HepG2 (cell line): ENCODE measurements around the gene PPP1R12C. TPM values are rescaled to one million over a fixed set of nuclear protein-coding genes. Genes with fewer than 3 reads are reported as not detected.

Source experiments
- ATAC-seq: fragments of 200-7000 bp; cut with Tn5 transposase; 3 replicates; pipeline ENCODE4 v1.9.1; 2020; ENCODE audit warnings: mild to moderate bottlenecking, moderate library complexity
- BruUV-seq: library from RNA; stranded (reverse); fragments of 400-500 nt; replicated peaks from 2 replicates; lab custom pipeline; 2021; lab: Mats Ljungman, UMichigan
- CTCF ChIA-PET: fragments of 300-600 bp; formaldehyde crosslinking; extraction: SDS; loops from one replicate; lab custom pipeline; 2021; ENCODE audit warnings: low total read pairs, inconsistent platforms, low intra/inter-chr PET ratio; lab: Yijun Ruan, JAX
- POLR2A ChIA-PET: fragments of 350-600 bp; sonication (Branson Sonifier 250); formaldehyde crosslinking; loops from one replicate; lab custom pipeline; 2020; ENCODE audit warnings: antibody characterized with exemption, inconsistent platforms; lab: Yijun Ruan, JAX
- DNase-seq: peaks from one replicate; pipeline ENCODE4 v3.0.0-alpha.2; 2015; ENCODE audit warnings: low spot score
- FAIRE-seq: peaks from 3 replicates; lab custom pipeline; 2011; peaks lifted over from hg19 to GRCh38; lab: Jason Lieb, UNC
- H2AFZ ChIP-seq: one replicate; pipeline ENCODE4 v1.6.1; 2011; ENCODE audit warnings: low read length, inconsistent platforms
- H3K27ac ChIP-seq: fragments of 300-600 bp; 3 replicates; pipeline ENCODE4 v1.8.0; 2011; ENCODE audit warnings: mixed run types, mild to moderate bottlenecking, mixed read lengths, low read length, inconsistent platforms; ENCODE audit not compliant: insufficient read depth; ENCODE audit errors: extremely low read length
- H3K27me3 ChIP-seq, 2 experiments: fragments of 200-600 bp in 1 of 2; 2 replicates in 1 of 2; 3 replicates in 1 of 2; pipeline versions ENCODE4 v1.6.0 to v1.8.0; 2011; ENCODE audit warnings: low read length in 2 of 2, mild to moderate bottlenecking in 2 of 2, moderate library complexity in 2 of 2, inconsistent platforms in 1 of 2; ENCODE audit not compliant: insufficient read depth in 2 of 2, control insufficient read depth in 1 of 2
- H3K36me3 ChIP-seq, 2 experiments: fragments of 200-600 bp in 1 of 2; replicated peaks in 1 of 2; 2 replicates in 1 of 2; 3 replicates in 1 of 2; pipeline versions ENCODE4 v1.5.1 to v1.8.0; 2011; ENCODE audit warnings: low read length in 2 of 2, inconsistent platforms in 1 of 2; ENCODE audit not compliant: insufficient read depth in 2 of 2, control insufficient read depth in 1 of 2
- H3K4me1 ChIP-seq: 2 replicates; pipeline ENCODE4 v1.5.1; 2012; ENCODE audit warnings: low read length, inconsistent platforms; ENCODE audit not compliant: insufficient read depth
- H3K4me2 ChIP-seq: 2 replicates; pipeline ENCODE4 v1.6.0; 2011; ENCODE audit warnings: low read depth, low read length, inconsistent platforms
- H3K4me3 ChIP-seq, 3 experiments: fragments of 200-600 bp in 1 of 3; sonication (generic), shearing (Covaris generic) in 1 of 3; replicated peaks in 1 of 3; 2 replicates each; pipeline ENCODE4 v1.5.1; 2011 to 2016; ENCODE audit warnings: low read length in 3 of 3, inconsistent platforms in 2 of 3, low read depth in 2 of 3, mild to moderate bottlenecking in 2 of 3, control low read depth in 1 of 3, mixed read lengths in 1 of 3; ENCODE audit not compliant: insufficient read depth in 1 of 3
- H3K79me2 ChIP-seq: one replicate; pipeline ENCODE4 v1.6.1; 2011; ENCODE audit warnings: low read length, inconsistent platforms; ENCODE audit not compliant: insufficient read depth
- H3K9ac ChIP-seq: 2 replicates; pipeline ENCODE4 v1.6.0; 2011; ENCODE audit warnings: mild to moderate bottlenecking, low read depth, low read length, inconsistent platforms; ENCODE audit not compliant: insufficient read depth
- H3K9me3 ChIP-seq: 2 replicates; pipeline ENCODE4 v1.5.1; 2012; ENCODE audit warnings: mild to moderate bottlenecking, low read length
- H4K20me1 ChIP-seq: 2 replicates; pipeline ENCODE4 v1.6.0; 2011; ENCODE audit warnings: inconsistent platforms, mild to moderate bottlenecking, low read length, moderate library complexity; ENCODE audit not compliant: insufficient read depth
- AGO2 ChIP-seq: fragments of 200-400 bp; formaldehyde crosslinking; optimal IDR thresholded peaks from 2 replicates; pipeline ENCODE3; 2017; ENCODE audit warnings: mild to moderate bottlenecking, low read depth, low read length, moderate library complexity
- ATF4 ChIP-seq, 2 experiments: fragments of 450-650 bp in 1 of 2; sonication (generic) in 1 of 2; formaldehyde crosslinking; IDR thresholded peaks; 2 replicates each; pipeline versions ENCODE4 v1.5.0 to v1.8.0; 2020 to 2022; ENCODE audit warnings: mild to moderate bottlenecking in 1 of 2, missing genetic modification reagents in 1 of 2
- ATF5 ChIP-seq: sonication (generic); formaldehyde crosslinking; IDR thresholded peaks from 2 replicates; pipeline ENCODE4 v1.4.0; 2020; ENCODE audit warnings: mild to moderate bottlenecking, low read depth, missing genetic modification reagents
- HDAC2 ChIP-seq: sonication (generic); formaldehyde crosslinking; IDR thresholded peaks from 2 replicates; pipeline ENCODE4 v1.4.0; 2020; ENCODE audit warnings: missing genetic modification reagents
- MYNN ChIP-seq: sonication (generic); formaldehyde crosslinking; IDR thresholded peaks from 2 replicates; pipeline ENCODE4 v1.4.0; 2020; ENCODE audit warnings: mild to moderate bottlenecking, low read depth, missing genetic modification reagents
- PHF21A ChIP-seq: sonication (generic); formaldehyde crosslinking; IDR thresholded peaks from 2 replicates; pipeline ENCODE4 v1.5.0; 2020; ENCODE audit warnings: mild to moderate bottlenecking, missing genetic modification reagents
- SMAD3 ChIP-seq: sonication (generic); formaldehyde crosslinking; IDR thresholded peaks from 2 replicates; pipeline ENCODE4 v1.4.0; 2020; ENCODE audit warnings: missing genetic modification reagents
- TGIF2 ChIP-seq: IDR thresholded peaks from 2 replicates; pipeline ENCODE4 v1.6.1; 2016; ENCODE audit warnings: control low read depth, missing compliant biosample characterization
- ZBTB4 ChIP-seq: sonication (generic); formaldehyde crosslinking; IDR thresholded peaks from 2 replicates; pipeline ENCODE4 v1.4.0; 2020; ENCODE audit warnings: missing genetic modification reagents, mild to moderate bottlenecking, borderline replicate concordance
- ZNF362 ChIP-seq: sonication (generic); formaldehyde crosslinking; IDR thresholded peaks from 2 replicates; pipeline ENCODE4 v1.4.0; 2020; ENCODE audit warnings: missing genetic modification reagents, mild to moderate bottlenecking, borderline replicate concordance
- ZNF432 ChIP-seq: sonication (generic); formaldehyde crosslinking; IDR thresholded peaks from 2 replicates; pipeline ENCODE4 v1.5.0; 2020; ENCODE audit warnings: missing genetic modification reagents, mild to moderate bottlenecking, borderline replicate concordance
- WGBS: methylation state at CpG from one replicate; pipeline ENCODE4 v1.1.6; 2017; ENCODE audit warnings: low lambda C conversion rate; 5-methylcytosine and 5-hydroxymethylcytosine counted together
- in situ Hi-C: cut with HindIII; loops from 2 replicates; pipeline ENCODE4 v1.10.0; 2017; ENCODE audit warnings: low pct_unique_long_range_greater_than_20kb; ENCODE audit not compliant: extremely low pct_ligation_motif_present
- intact Hi-C: fragments of 100-400 bp; cut with micrococcal nuclease; formaldehyde crosslinking; loops from one replicate; pipeline ENCODE4 v1.10.0; 2022; ENCODE audit not compliant: unreplicated experiment
- polyA plus RNA-seq, 8 experiments: library from polyadenylated mRNA; depleted of rRNA in 3 of 8; stranded (reverse) in 7 of 8; unstranded in 1 of 8; fragments of >200 nt; fragmentation: Illumina TruSeq in 4 of 8; extraction: Trizol in 4 of 8; gene quantifications; 2 replicates each; pipeline versions ENCODE4 v1.2.1 to v1.2.3, GENCODE V29; 2011 to 2016; ENCODE audit warnings: low read depth in 4 of 8, missing spikeins in 1 of 8, mixed read lengths in 1 of 8; ENCODE audit not compliant: insufficient read depth in 1 of 8
- total RNA-seq, 5 experiments: library from RNA; depleted of rRNA; stranded (reverse); fragments of >200 nt; fragmentation: Illumina TruSeq; extraction: Trizol; gene quantifications; 2 replicates each; pipeline ENCODE4 v1.2.3, GENCODE V29; 2016; ENCODE audit warnings: low read depth in 1 of 5

The PPP1R12C gene
- total and polyA plus RNA-seq, 2 of the 13 experiments (the other 11 are each of a cell fraction or from before 2014, with no cell fraction given), result 29.7 to 30.3 TPM

GRCh38 chr19:55041627-55042343, 75.7 kb downstream of the PPP1R12C start:
- Histone ChIP-seq H3K4me2 (no peak overlapping the region), H4K20me1 (no peaks in the 10 kb centered on the region), H3K4me1 (no peaks in the 10 kb centered on the region), H2AFZ (no peak overlapping the region), H3K27me3 (no peaks in the 10 kb centered on the region), H3K79me2 (no peaks in the 10 kb centered on the region), H3K9ac (no peak overlapping the region), H3K27ac (no peak overlapping the region), H3K36me3 (peaks cover 4 to 24% of the 10 kb centered on the region in 2 experiments; a peak in 4 of 5 replicates), H3K9me3 (no peaks in the 10 kb centered on the region), H3K4me3 (no peak overlapping the region)
- whole genome bisulfite sequencing, result 97% methylated on average over 30 of the region's 30 CpGs
- CTCF ChIA-PET, result no interaction called here
- intact Hi-C loops (no loop called here), in situ Hi-C loops (no loop called here)
- no peak for ATAC-seq
- POLR2A ChIA-PET, result no interaction called here
- DNase-seq, result no peak
- no peak for FAIRE-seq
- TF ChIP-seq AGO2 (peak; percentile 51), ATF4 (CRISPR knock-in tag; IDR thresholded peaks at IDR 0.05) (no peak)
- BruUV-seq, result no TSS peak

GRCh38 chr19:55041244-55041626, 76.2 kb downstream of the PPP1R12C start:
- no peaks in the 10 kb centered on the region for H3K4me1 ChIP-seq
- H3K9ac ChIP-seq, result no peak overlapping the region
- FAIRE-seq, result no peak
- TF ChIP-seq TGIF2 (no peak), PHF21A (CRISPR knock-in tag) (no peak), ZBTB4 (no peak), ZNF432 (CRISPR knock-in tag) (no peak), ATF5 (CRISPR knock-in tag) (no peak), HDAC2 (CRISPR knock-in tag) (no peak), ZNF362 (CRISPR knock-in tag) (no peak), MYNN (CRISPR knock-in tag) (no peak), SMAD3 (no peak)
- TF ChIP-seq, all 625 proteins: peak for 0
- no peaks in the 10 kb centered on the region for H3K27me3 ChIP-seq
- H3K4me3 ChIP-seq, result no peak overlapping the region
- H3K4me2 ChIP-seq, result no peak overlapping the region
- intact Hi-C loops (no loop called here), in situ Hi-C loops (no loop called here)
- H3K27ac ChIP-seq, result no peak overlapping the region
- H3K9me3 ChIP-seq, result no peaks in the 10 kb centered on the region
- ChIA-PET POLR2A (no interaction called here), CTCF (no interaction called here)
- TSS peak; percentile 50 for BruUV-seq
- DNase-seq (no peak), ATAC-seq (no peak)
- 98% methylated on average over 10 of the region's 10 CpGs for WGBS
- H3K36me3 ChIP-seq, result peaks cover 4 to 19% of the 10 kb centered on the region in 2 experiments; a peak in 4 of 5 replicates
- no peak overlapping the region for H2AFZ ChIP-seq
- no peaks in the 10 kb centered on the region for H4K20me1 ChIP-seq
- H3K79me2 ChIP-seq, result no peaks in the 10 kb centered on the region
